Ureter (tissue), 1 donor: ENCODE measurements around the gene TRIM75. TPM values are rescaled to one million over a fixed set of nuclear protein-coding genes. Genes with fewer than 3 reads are reported as not detected.
"Not testable (repeated sequence)": the region's sequence is repeated elsewhere in the genome, so short reads cannot be mapped to it uniquely, and the experiment has no call there.

Experiments used
- DNase-seq: peaks from one replicate; pipeline ENCODE4 v3.0.0-alpha.2; 2020; ENCODE audit warnings: low spot score
- total RNA-seq: library from RNA; stranded (reverse); gene quantifications from one replicate; pipeline ENCODE4 v1.2.4, GENCODE V29; 2023
- donor health status: DM: yes; HTN: yes; CAD: no.

TRIM75 gene
- total RNA-seq, 1 donor from 2014 or later, result not detected

DNA sequence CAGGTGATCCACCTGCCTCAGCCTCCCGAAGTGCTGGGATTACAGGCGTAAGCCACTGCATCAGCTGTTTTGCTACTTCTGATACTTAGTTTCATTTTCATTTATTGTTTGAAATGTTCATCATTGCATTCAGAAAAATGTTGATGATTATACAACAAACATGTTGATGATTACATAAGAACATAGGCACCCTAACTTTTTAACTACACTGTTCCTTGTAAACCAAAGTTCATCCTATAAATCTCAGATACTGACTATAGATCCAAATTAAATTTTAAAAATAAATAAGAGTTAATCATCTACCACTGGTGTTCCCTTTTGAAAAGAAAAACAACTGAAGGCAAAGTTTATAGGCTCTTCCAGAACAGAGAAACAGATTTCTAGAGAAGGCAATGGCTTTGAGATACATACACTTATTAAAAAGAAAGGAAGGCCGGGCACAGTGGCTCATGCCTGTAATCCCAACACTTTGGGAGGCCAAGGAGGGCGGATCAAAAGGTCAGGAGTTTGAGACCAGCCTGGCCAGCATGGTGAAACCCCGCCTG, 23.4 kb downstream of the TRIM75 start:
- DNase-seq, result no peak

DNA sequence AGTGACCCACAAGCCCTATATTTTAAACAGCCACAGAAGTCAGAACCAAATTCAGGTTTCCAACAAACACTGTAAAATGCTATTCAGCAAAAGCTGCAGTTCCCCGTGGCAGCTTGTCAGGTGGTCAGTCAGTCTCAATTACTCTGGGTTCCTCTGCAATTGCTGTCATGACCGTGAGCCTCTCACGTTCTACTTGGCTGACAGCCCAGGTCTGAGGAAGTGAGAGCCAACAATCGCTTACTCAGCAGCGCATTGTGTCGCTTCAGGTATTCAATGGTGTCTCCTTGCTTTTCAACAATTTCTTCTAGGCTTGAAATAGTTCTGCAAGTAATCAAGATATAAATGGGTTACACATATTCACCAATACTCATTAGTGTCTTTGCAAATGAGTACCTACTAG, 25.8 kb downstream of the TRIM75 start:
- no peak for DNase-seq

DNA sequence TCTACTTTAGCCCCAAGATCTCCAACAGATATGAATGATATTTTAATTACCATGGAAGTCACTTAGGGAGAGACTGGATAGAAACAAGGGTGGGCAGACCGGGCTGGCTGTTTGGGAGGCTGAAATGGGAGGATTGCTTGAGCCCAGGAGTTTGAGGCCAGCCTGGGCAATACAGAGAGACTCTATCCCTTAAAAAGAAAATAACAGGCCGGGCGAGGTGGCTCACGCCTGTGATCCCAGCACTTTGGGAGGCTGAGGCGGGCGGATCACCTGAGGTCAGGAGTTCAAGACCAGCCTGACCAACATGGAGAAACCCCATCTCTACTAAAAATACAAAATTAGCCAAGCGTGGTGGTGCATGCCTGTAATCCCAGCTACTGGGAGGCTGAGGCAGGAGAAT, 31.1 kb downstream of the TRIM75 start:
- not testable (repeated sequence) for DNase-seq

DNA sequence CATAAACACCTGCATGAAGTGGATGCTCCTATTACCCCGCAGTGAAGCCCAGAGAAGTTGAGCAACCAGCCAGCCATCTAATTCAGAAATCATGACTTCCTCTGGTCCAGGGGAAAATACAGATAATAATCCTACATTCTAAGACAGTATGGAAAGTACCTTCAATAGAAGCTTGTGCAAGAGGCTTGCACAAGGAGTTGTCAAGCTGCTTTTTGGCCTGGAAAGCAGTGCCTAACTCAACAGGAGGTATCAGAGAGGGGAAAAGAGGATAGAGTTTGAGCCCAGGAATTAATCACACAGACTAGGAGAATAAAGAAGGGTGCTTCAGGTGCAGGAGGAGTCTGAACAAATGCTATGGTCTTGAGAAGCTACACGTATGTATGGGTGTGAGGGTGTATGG, 32.3 kb downstream of the TRIM75 start:
- DNase-seq, result no peak

DNA sequence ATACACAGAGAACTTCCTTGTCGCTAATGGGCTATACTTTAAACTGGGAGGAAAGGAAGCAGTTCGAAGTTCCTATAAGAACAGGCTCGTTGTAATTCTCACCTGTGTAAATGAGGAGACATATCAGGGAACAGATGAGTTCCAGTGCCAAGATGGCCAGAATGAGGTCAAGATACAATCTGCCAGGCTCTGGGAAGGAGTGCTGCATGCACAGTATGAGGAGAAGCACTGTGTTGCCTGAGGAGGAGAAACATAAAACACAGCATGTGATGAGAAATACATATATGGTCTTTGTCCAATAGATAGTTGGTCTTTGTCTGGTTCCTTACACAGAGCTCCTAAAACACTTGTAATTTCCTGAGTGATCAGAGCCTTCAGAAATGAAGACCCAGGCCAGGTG, 34.7 kb downstream of the TRIM75 start:
- DNase-seq, result no peak

DNA sequence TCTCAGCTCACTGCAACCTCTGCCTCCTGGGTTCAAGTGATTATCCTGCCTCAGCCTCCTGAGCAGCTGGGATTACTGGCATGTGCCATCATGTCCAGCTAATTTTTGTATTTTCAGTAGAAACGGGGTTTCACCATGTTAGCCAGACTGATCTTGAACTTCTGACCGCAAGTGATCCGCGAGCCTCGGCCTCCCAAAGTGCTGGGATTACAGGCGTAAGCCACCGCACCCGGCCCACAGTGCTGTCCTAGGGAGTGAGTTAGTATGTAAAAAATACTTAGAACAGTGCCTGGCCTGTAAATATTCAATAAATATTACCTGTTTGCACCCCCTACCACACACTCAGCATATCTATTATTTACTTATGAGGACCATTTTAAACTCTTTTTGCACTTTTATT, 38.5 kb downstream of the TRIM75 start:
- not testable (repeated sequence) for DNase-seq

DNA sequence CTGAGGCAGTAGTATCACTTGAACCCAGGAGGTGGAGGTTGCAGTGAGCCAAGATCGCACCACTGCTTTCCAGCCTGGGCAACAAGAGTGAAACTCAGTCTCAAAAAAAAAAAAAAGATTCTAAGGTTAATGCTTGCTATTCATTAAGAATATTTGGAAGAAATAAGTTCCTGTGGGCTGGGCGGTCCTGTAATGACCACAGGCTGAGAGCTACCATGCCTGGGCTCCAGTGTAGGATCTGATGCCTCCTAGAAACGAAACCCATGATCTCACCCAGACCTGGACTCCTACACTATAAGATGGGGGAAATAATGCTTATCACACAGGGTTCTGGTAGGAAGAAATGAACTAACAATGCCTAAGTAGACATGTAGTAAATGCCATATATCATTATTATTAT, 41.2 kb downstream of the TRIM75 start:
- DNase-seq, result no peak

DNA sequence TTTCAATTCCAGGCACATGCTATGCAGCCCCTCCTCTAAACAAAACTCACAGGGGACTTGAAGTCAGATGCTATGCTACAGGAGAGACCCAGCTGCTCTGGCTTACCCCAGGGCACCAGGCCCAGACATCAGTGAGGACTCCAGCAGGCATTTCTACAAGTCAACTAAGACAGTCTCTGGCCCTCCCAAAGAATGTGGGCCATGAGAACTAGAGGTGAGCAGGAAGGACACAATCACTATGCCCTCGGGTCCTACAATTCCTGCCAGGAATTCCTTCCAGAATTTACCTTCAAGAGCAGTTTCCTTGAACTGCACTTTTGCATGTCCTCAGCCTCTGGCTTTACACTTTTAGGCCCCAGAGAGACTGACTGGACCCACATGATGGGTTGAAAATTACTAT, 41.6 kb downstream of the TRIM75 start:
- no peak for DNase-seq

DNA sequence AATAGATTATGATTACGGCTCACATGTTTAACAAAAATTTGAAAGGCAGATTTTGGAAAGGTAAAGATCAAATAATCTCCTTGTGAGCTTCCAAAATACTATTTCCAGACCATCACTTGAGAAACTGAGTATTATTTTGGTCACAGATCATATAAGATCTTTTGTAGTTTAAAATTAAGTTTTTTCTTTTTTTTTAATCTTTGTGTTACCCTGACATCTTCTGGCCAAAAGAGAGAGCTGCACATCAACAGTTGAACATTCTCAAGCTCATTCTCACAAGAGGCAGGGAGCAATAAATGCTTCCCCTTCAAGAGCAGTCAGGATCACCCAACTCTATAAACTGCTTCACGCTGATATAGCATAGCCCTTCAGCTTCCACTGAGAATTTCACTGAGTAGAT, 43.1 kb downstream of the TRIM75 start:
- no peak for DNase-seq

DNA sequence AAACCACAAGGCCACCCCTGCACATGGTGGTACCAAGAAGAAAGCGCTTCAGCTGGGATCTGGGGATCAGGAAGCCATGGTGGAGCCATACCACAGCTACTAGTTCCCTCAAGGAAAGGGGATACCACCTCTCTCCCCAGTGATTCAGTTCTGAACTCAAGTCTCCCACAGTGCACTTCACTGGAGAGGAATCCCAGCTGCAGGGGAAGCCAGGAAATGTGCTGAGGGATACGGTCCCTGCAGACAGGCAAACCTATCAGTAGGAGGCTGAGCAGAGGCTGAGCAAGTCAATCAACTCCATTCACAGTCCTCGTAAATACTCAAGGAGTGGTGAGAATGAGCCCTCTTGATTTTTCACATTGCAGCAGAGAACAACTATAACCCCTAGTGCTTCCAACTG, 48.0 kb downstream of the TRIM75 start:
- no peak for DNase-seq

DNA sequence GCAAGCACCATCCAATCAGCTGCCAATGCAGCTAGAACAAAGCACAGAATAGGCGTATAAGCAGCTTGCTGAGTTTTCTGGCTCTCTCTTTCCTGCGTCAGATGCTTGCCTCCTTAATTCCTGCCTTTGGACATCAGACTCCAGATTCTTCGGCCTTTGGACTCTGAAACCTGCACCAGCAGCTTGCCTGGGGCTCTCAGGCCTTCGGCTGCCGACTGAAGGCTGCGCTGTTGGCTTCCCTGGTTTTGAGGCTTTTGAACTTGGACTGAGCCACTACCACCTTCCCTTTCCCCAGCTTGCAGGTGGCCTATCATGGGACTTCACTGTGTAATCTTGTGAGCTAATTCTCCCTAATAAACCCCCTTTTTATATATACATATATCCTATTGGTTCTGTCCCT, 52.9 kb downstream of the TRIM75 start:
- no peak for DNase-seq

Other genes with a start within 250 kb of the TRIM75 start
- not detected for gene APELA, start 176.7 kb upstream of the TRIM75 start, total RNA-seq
- 2.6 TPM for gene TRIM61, start 76.2 kb upstream of the TRIM75 start, total RNA-seq
- not detected for gene TRIM60, start 21.9 kb upstream of the TRIM75 start, total RNA-seq
- 23.1 TPM for gene TMEM192, start 59.0 kb downstream of the TRIM75 start, total RNA-seq
- 23.7 TPM for gene KLHL2, start 153.7 kb downstream of the TRIM75 start, total RNA-seq